HEK293 (cell line): Measurements from ENCODE around the gene NOVA2.

Experiments used
- BCL6B ChIP-seq: fragments of 450-650 bp; formaldehyde crosslinking; IDR thresholded peaks from 2 replicates; pipeline ENCODE4 v1.5.1; 2017; ENCODE audit warnings: missing biosample characterization, missing genetic modification characterization
- EGR2 ChIP-seq: fragments of 450-650 bp; formaldehyde crosslinking; IDR thresholded peaks from 2 replicates; pipeline ENCODE4 v1.5.1; 2016; ENCODE audit warnings: low read depth, missing biosample characterization, missing genetic modification characterization
- GFI1B ChIP-seq: fragments of 450-650 bp; formaldehyde crosslinking; IDR thresholded peaks from 2 replicates; pipeline ENCODE4 v1.5.1; 2016; ENCODE audit warnings: missing biosample characterization, missing genetic modification characterization
- GLI4 ChIP-seq: fragments of 450-650 bp; formaldehyde crosslinking; IDR thresholded peaks from 2 replicates; pipeline ENCODE4 v1.5.1; 2016; ENCODE audit warnings: missing biosample characterization, missing genetic modification characterization
- KLF7 ChIP-seq: fragments of 450-650 bp; formaldehyde crosslinking; IDR thresholded peaks from 2 replicates; pipeline ENCODE4 v1.5.1; 2016; ENCODE audit warnings: missing biosample characterization, missing genetic modification characterization, borderline replicate concordance
- PRDM4 ChIP-seq: fragments of 450-650 bp; formaldehyde crosslinking; IDR thresholded peaks from 2 replicates; pipeline ENCODE4 v1.5.1; 2017; ENCODE audit warnings: missing biosample characterization, missing genetic modification characterization
- YY1 ChIP-seq: fragments of 450-650 bp; formaldehyde crosslinking; IDR thresholded peaks from 2 replicates; pipeline ENCODE4 v1.5.1; 2018; ENCODE audit warnings: missing biosample characterization, missing genetic modification characterization
- YY2 ChIP-seq: fragments of 450-650 bp; formaldehyde crosslinking; IDR thresholded peaks from 2 replicates; pipeline ENCODE4 v1.5.1; 2016; ENCODE audit warnings: missing biosample characterization, missing genetic modification characterization
- ZBTB10 ChIP-seq: fragments of 450-650 bp; formaldehyde crosslinking; IDR thresholded peaks from 2 replicates; pipeline ENCODE4 v1.5.1; 2016; ENCODE audit warnings: missing biosample characterization, missing genetic modification characterization
- ZBTB49 ChIP-seq: fragments of 450-650 bp; formaldehyde crosslinking; IDR thresholded peaks from 2 replicates; pipeline ENCODE4 v1.5.1; 2016; ENCODE audit warnings: missing biosample characterization, missing genetic modification characterization, low read depth
- ZNF362 ChIP-seq: fragments of 450-650 bp; formaldehyde crosslinking; IDR thresholded peaks from 2 replicates; pipeline ENCODE4 v1.5.1; 2016; ENCODE audit warnings: missing biosample characterization, missing genetic modification characterization
- ZNF404 ChIP-seq: fragments of 450-650 bp; formaldehyde crosslinking; IDR thresholded peaks from 2 replicates; pipeline ENCODE4 v1.5.1; 2017; ENCODE audit warnings: missing biosample characterization, missing genetic modification characterization
- ZNF473 ChIP-seq: fragments of 450-650 bp; formaldehyde crosslinking; IDR thresholded peaks from 2 replicates; pipeline ENCODE4 v1.5.1; 2017; ENCODE audit warnings: missing biosample characterization, missing genetic modification characterization
- ZNF488 ChIP-seq: fragments of 450-650 bp; formaldehyde crosslinking; IDR thresholded peaks from 2 replicates; pipeline ENCODE4 v1.5.1; 2016; ENCODE audit warnings: missing biosample characterization, missing genetic modification characterization
- ZNF510 ChIP-seq: fragments of 450-650 bp; formaldehyde crosslinking; IDR thresholded peaks from 2 replicates; pipeline ENCODE4 v1.5.1; 2018; ENCODE audit warnings: mild to moderate bottlenecking, missing genetic modification characterization, missing biosample characterization; ENCODE audit not compliant: insufficient replicate concordance
- ZNF544 ChIP-seq: fragments of 450-650 bp; formaldehyde crosslinking; IDR thresholded peaks from 2 replicates; pipeline ENCODE4 v1.5.0; 2017; ENCODE audit warnings: missing biosample characterization, missing genetic modification characterization
- ZNF580 ChIP-seq: fragments of 450-650 bp; formaldehyde crosslinking; IDR thresholded peaks from 2 replicates; pipeline ENCODE4 v1.5.1; 2016; ENCODE audit warnings: missing biosample characterization, missing genetic modification characterization
- ZNF792 ChIP-seq: fragments of 450-650 bp; formaldehyde crosslinking; IDR thresholded peaks from 2 replicates; pipeline ENCODE4 v1.5.1; 2016; ENCODE audit warnings: missing biosample characterization, missing genetic modification characterization

The NOVA2 gene

GRCh38 chr19:45999653-46000121, 26.0 kb upstream of the NOVA2 start (continued):
- no peak for TF ChIP-seq ZNF404 (tag by site-specific recombination)
- peak; percentile 6; the same call in 1 of the 2 replicates for TF ChIP-seq ZNF488 (tag by site-specific recombination)
- TF ChIP-seq ZNF362 (tag by site-specific recombination), result no peak
- TF ChIP-seq ZNF544, result no peak
- TF ChIP-seq EGR2 (tag by site-specific recombination), result no peak; the same call in none of the 2 replicates
- no peak for TF ChIP-seq BCL6B (tag by site-specific recombination)
- no peak for TF ChIP-seq ZNF510
- TF ChIP-seq ZBTB49 (tag by site-specific recombination), result no peak
- TF ChIP-seq YY1 (tag by site-specific recombination), result no peak
- peak; percentile 73; the same call in 1 of the 2 replicates for TF ChIP-seq YY2 (tag by site-specific recombination)
- no peak for TF ChIP-seq PRDM4 (tag by site-specific recombination)
- TF ChIP-seq KLF7, result no peak
- TF ChIP-seq GFI1B (tag by site-specific recombination), result no peak; the same call in 1 of the 2 replicates
- no peak for TF ChIP-seq GLI4 (tag by site-specific recombination)
- peak; percentile 62; the same call in 1 of the 2 replicates for TF ChIP-seq ZNF580 (tag by site-specific recombination)
- peak; percentile 90 for TF ChIP-seq ZBTB10 (tag by site-specific recombination)
- TF ChIP-seq ZNF792 (tag by site-specific recombination), result peak; percentile 89
- TF ChIP-seq ZNF473 (tag by site-specific recombination), result no peak
